T-helper 1 cell treated with Interleukin-12 subunit alpha and Interleukin-12 subunit beta and Interleukin-4 antibody, amounts not matched to agents 30 ng/mL and 1 ng/mL, for 36 hours (primary cell): ENCODE results near the gene BACE1. TPM values are rescaled to one million over a fixed set of nuclear protein-coding genes. Genes with fewer than 3 reads are reported as not detected.
"Not testable (repeated sequence)": the region's sequence is repeated elsewhere in the genome, so short reads cannot be mapped to it uniquely, and the experiment has no call there.

Source experiments
- intact Hi-C: fragments of 100-400 bp; cut with micrococcal nuclease; formaldehyde crosslinking; loops from one replicate; pipeline ENCODE4 v1.15.1; 2024
- total RNA-seq: library from RNA; stranded (reverse); gene quantifications from 2 replicates; pipeline ENCODE4 v1.2.3, GENCODE V29; 2022

The BACE1 gene
- total RNA-seq, 1 donor from 2014 or later: 0.47 TPM

GRCh38 chr11:117279711-117280376, 36.2 kb downstream of the BACE1 start:
- intact Hi-C loops: no loop called here

- intact Hi-C loops: no loop called here
Observed at GRCh38 chr11:117278347-117278746, 37.7 kb downstream of the BACE1 start.

GRCh38 chr11:117273550-117274289, 42.3 kb downstream of the BACE1 start:
- intact Hi-C loops: no loop called here

GRCh38 chr11:117272175-117272574, 43.9 kb downstream of the BACE1 start:
- intact Hi-C loops: not testable (repeated sequence)

- intact Hi-C loops: no loop called here
Observed at GRCh38 chr11:117271208-117271607, 44.8 kb downstream of the BACE1 start.

- intact Hi-C loops: no loop called here
Observed at GRCh38 chr11:117269856-117270255, 46.2 kb downstream of the BACE1 start.

GRCh38 chr11:117265745-117266144, 50.3 kb downstream of the BACE1 start:
- intact Hi-C loops: no loop called here

GRCh38 chr11:117264624-117265323, 51.3 kb downstream of the BACE1 start:
- intact Hi-C loops: not testable (repeated sequence)

GRCh38 chr11:117259417-117259816, 56.6 kb downstream of the BACE1 start:
- intact Hi-C loops: no loop called here

GRCh38 chr11:117258576-117258975, 57.5 kb downstream of the BACE1 start:
- intact Hi-C loops: no loop called here

GRCh38 chr11:117256573-117256972, 59.5 kb downstream of the BACE1 start:
- intact Hi-C loops: no loop called here

GRCh38 chr11:117255966-117256365, 60.1 kb downstream of the BACE1 start:
- intact Hi-C loops: no loop called here

GRCh38 chr11:117251506-117251905, 64.5 kb downstream of the BACE1 start:
- intact Hi-C loops: no loop called here

GRCh38 chr11:117249571-117249970, 66.5 kb downstream of the BACE1 start:
- intact Hi-C loops: loop anchor here (5.0 kb wide), 1 partner anchor 78 kb away; the partner anchor contains the start of gene CEP164

GRCh38 chr11:117248341-117248740, 67.7 kb downstream of the BACE1 start:
- intact Hi-C loops: loop anchor here (5.0 kb wide), 1 partner anchor 79 kb away; the partner anchor contains the start of gene CEP164

GRCh38 chr11:117239295-117239694, 76.8 kb downstream of the BACE1 start:
- intact Hi-C loops: no loop called here

- intact Hi-C loops: no loop called here
Observed at GRCh38 chr11:117238221-117238620, 77.8 kb downstream of the BACE1 start.

Other genes starting within 250 kb of the BACE1 start
- 40.0 and 43.7 TPM in 2 replicates for gene SIK3, start 217.8 kb downstream of the BACE1 start, total RNA-seq
- 52.9 and 63.2 TPM in 2 replicates for gene PAFAH1B2, start 172.0 kb downstream of the BACE1 start, total RNA-seq
- 29.2 and 31.8 TPM in 2 replicates for gene SIDT2, start 137.5 kb downstream of the BACE1 start, total RNA-seq
- 5.8 and 6.0 TPM in 2 replicates for gene TAGLN, start 116.9 kb downstream of the BACE1 start, total RNA-seq
- gene PCSK7, start 84.2 kb downstream of the BACE1 start, total RNA-seq: 180 and 187 TPM in 2 replicates
- gene RNF214, start 83.6 kb downstream of the BACE1 start, total RNA-seq: 17.2 and 22.6 TPM in 2 replicates
- 4.3 and 6.1 TPM in 2 replicates for gene BACE1-AS, start 24.9 kb downstream of the BACE1 start, total RNA-seq
- 32.8 and 33.8 TPM in 2 replicates for gene CEP164, start 11.6 kb upstream of the BACE1 start, total RNA-seq